Ovary (tissue), 3 donors: ENCODE data around the gene CLDND2.

ENCODE experiments used
- CTCF ChIP-seq, 3 donors: fragments of 450-650 bp in 2 of 3; fragments of 200-600 bp in 1 of 3; IDR thresholded peaks; one replicate each; pipeline versions ENCODE4 v1.5.1 to v1.8.0; 2016 to 2022; ENCODE audit warnings: antibody characterized with exemption in 3 of 3, mild to moderate bottlenecking in 1 of 3
- EP300 ChIP-seq: sonication (generic); formaldehyde crosslinking; IDR thresholded peaks from one replicate; pipeline ENCODE4 v1.6.1; 2017; ENCODE audit warnings: antibody characterized with exemption
- POLR2A ChIP-seq: fragments of 450-650 bp; IDR thresholded peaks from one replicate; pipeline ENCODE4 v1.6.1; 2017; ENCODE audit warnings: antibody characterized with exemption, mild to moderate bottlenecking, moderate library complexity
- donor health status: DM: no; HTN: no; CAD: no.

GRCh38 chr19:51357952-51358351, 10.9 kb downstream of the CLDND2 start:
- TF ChIP-seq CTCF (IDR thresholded peaks at IDR 0.05) (no peak), EP300 (no peak), POLR2A (no peak)
